ENCODE results near the gene CPEB4.

Gene CPEB4

GRCh38 chr5:173887610-173888472 lies at the start of gene CPEB4:
Gene CPEB4, plus strand, starts transcription at chr5:173888349. Its CDS starts 1,385 bp downstream, at chr5:173889734.
- peak; percentile 100 for DNase-seq

GRCh38 chr5:173839117-173839713 lies 48.9 kb upstream of the CPEB4 start:
- no peak for DNase-seq

GRCh38 chr5:173840111-173840983 lies 47.8 kb upstream of the CPEB4 start:
- no peak for DNase-seq

- no peak for DNase-seq
Observed at GRCh38 chr5:173841710-173842109, 46.4 kb upstream of the CPEB4 start.

GRCh38 chr5:173843794-173844193 lies 44.4 kb upstream of the CPEB4 start:
- no peak for DNase-seq

- no peak for DNase-seq
Observed at GRCh38 chr5:173845321-173845720, 42.8 kb upstream of the CPEB4 start.

- no peak for DNase-seq
Observed at GRCh38 chr5:173846929-173847501, 41.1 kb upstream of the CPEB4 start.

- no peak for DNase-seq
Observed at GRCh38 chr5:173848986-173849596, 39.1 kb upstream of the CPEB4 start.

GRCh38 chr5:173849908-173850307 lies 38.2 kb upstream of the CPEB4 start:
- DNase-seq = no peak

GRCh38 chr5:173850659-173851058 lies 37.5 kb upstream of the CPEB4 start:
- DNase-seq = no peak

- DNase-seq = no peak
Observed at GRCh38 chr5:173851595-173852243, 36.4 kb upstream of the CPEB4 start.

- DNase-seq = no peak
Observed at GRCh38 chr5:173852790-173853359, 35.3 kb upstream of the CPEB4 start.

GRCh38 chr5:173853370-173854131 lies 34.6 kb upstream of the CPEB4 start:
- DNase-seq = no peak

GRCh38 chr5:173855162-173855994 lies 32.8 kb upstream of the CPEB4 start:
- DNase-seq = no peak

- DNase-seq = no peak
Observed at GRCh38 chr5:173855995-173856656, 32.0 kb upstream of the CPEB4 start.

GRCh38 chr5:173857234-173857633 lies 30.9 kb upstream of the CPEB4 start:
- DNase-seq = no peak

GRCh38 chr5:173858021-173858669 lies 30.0 kb upstream of the CPEB4 start:
- no peak for DNase-seq

- DNase-seq = no peak
Observed at GRCh38 chr5:173858670-173859407, 29.3 kb upstream of the CPEB4 start.
